HL-60 (cell line): ENCODE data around the gene TRPV4.
A peak's percentile ranks its signal among the peaks of the same experiment; 100 is the strongest.

Experiments
- DNase-seq, 2 experiments: peaks; one replicate each; pipeline ENCODE4 v3.0.0-alpha.2; 2010 to 2020; ENCODE audit warnings: low read depth in 1 of 2, low spot score in 1 of 2
- H3K27ac ChIP-seq: fragments of 250-450 bp; sonication (Bioruptor Pico); replicated peaks from 2 replicates; pipeline ENCODE4 v1.5.1; 2020; ENCODE audit warnings: mild to moderate bottlenecking, moderate library complexity
- H3K27me3 ChIP-seq: fragments of 250-450 bp; sonication (Bioruptor Pico); 2 replicates; pipeline ENCODE4 v1.5.1; 2021; ENCODE audit warnings: mild to moderate bottlenecking, moderate library complexity; ENCODE audit not compliant: insufficient read depth, poor library complexity, severe bottlenecking
- H3K4me3 ChIP-seq: replicated peaks from 2 replicates; pipeline ENCODE4 v1.5.1; 2011; ENCODE audit warnings: mild to moderate bottlenecking, control low read depth, low read length; ENCODE audit not compliant: insufficient read depth
- CTCF ChIP-seq: IDR thresholded peaks from one replicate; pipeline ENCODE4 v1.5.1; 2011; ENCODE audit warnings: low read length, control low read depth, inconsistent platforms; ENCODE audit not compliant: insufficient read depth
- GABPA ChIP-seq: IDR thresholded peaks from 2 replicates; pipeline ENCODE4 v1.6.1; 2012; ENCODE audit warnings: low read depth
- POLR2AphosphoS5 ChIP-seq: IDR thresholded peaks from 2 replicates; pipeline ENCODE4 v1.6.1; 2012; ENCODE audit warnings: low read depth
- REST ChIP-seq: IDR thresholded peaks from 2 replicates; pipeline ENCODE4 v1.6.1; 2012; ENCODE audit warnings: low read depth; ENCODE audit not compliant: insufficient replicate concordance
- SPI1 ChIP-seq: IDR thresholded peaks from 2 replicates; pipeline ENCODE4 v1.6.1; 2012; ENCODE audit warnings: low read depth, mild to moderate bottlenecking, borderline replicate concordance
- long read RNA-seq: library from polyadenylated mRNA; unstranded; transcript quantifications from one replicate; pipeline ENCODE4 v2.0.0, GENCODE V29; 2020

Gene TRPV4
- long read RNA-seq = 0 reads

- Histone ChIP-seq H3K27ac (no peak within 1 kb of the TSS), H3K27me3 (peaks cover 10% of the 10 kb centered on the region), H3K4me3 (no peak within 1 kb of the TSS)
- DNase-seq = no peak
- TF ChIP-seq REST = no peak
- no peak for TF ChIP-seq SPI1
- TF ChIP-seq GABPA = no peak
- no peak for TF ChIP-seq CTCF
Observed at GRCh38 chr12:109833307-109834189, at the start of gene TRPV4. TRPV4 (minus strand) TSS chr12:109833398; CDS start chr12:109814796, 18,602 bp downstream.

GRCh38 chr12:109881752-109882151, 48.6 kb upstream of the TRPV4 start:
- no peak overlapping the region for H3K27ac ChIP-seq
- no peak for TF ChIP-seq POLR2AphosphoS5
- TF ChIP-seq SPI1 = no peak
- no peak for DNase-seq
- no peak overlapping the region for H3K4me3 ChIP-seq
- no peaks in the 10 kb centered on the region for H3K27me3 ChIP-seq

- no peak for TF ChIP-seq SPI1
- TF ChIP-seq CTCF = no peak
- no peak for TF ChIP-seq POLR2AphosphoS5
- no peak for TF ChIP-seq REST
- no peak for TF ChIP-seq GABPA
- Histone ChIP-seq H3K4me3 (peak overlapping the region; percentile 72), H3K27me3 (no peaks in the 10 kb centered on the region), H3K27ac (no peak overlapping the region)
- no peak for DNase-seq
Observed at GRCh38 chr12:109880938-109881337, 47.7 kb upstream of the TRPV4 start.

GRCh38 chr12:109880043-109880931, 47.1 kb upstream of the TRPV4 start, which contains the start of gene GLTP:
GLTP (minus strand) TSS chr12:109880541; CDS start chr12:109880374, 167 bp downstream.
- peak within 1 kb of the TSS; percentile 72 for H3K4me3 ChIP-seq
- DNase-seq = peak; percentile 56 to 69
- H3K27ac ChIP-seq = peak within 1 kb of the TSS; percentile 63
- TF ChIP-seq SPI1 (peak; percentile 32; the same call in 1 of the 2 replicates), POLR2AphosphoS5 (no peak), CTCF (peak; percentile 26), GABPA (no peak), REST (no peak)
- H3K27me3 ChIP-seq = no peaks in the 10 kb centered on the region
